GM12801 (cell line): ENCODE data around the gene MXRA7.

Experiments used
- TF ChIP-seq, protein P1 (sequence below): IDR thresholded peaks from one replicate; pipeline ENCODE4 v1.5.1; 2011; ENCODE audit warnings: control low read depth; ENCODE audit not compliant: insufficient read length; ENCODE audit errors: extremely low read depth

The MXRA7 gene

DNA sequence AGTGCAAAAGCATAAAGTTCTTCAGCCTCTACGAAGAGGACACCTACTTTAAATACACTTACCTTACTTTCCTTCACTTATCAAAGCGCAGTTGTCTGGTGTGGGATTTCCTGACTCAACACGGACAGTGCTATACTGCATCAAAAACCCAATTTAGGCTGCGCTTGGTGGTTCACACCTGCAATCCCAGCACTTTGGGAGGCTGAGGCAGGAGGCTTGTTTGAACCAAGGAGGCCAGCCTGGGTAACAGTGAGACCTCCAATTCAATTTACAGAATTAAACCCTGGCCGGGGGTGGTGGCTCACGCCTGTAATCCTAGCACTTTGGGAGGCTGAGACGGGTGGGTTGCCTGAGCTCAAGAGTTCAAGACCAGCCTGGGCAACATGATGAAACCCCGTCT, 11.5 kb upstream of the MXRA7 start:
- TF ChIP-seq, protein P1, sequence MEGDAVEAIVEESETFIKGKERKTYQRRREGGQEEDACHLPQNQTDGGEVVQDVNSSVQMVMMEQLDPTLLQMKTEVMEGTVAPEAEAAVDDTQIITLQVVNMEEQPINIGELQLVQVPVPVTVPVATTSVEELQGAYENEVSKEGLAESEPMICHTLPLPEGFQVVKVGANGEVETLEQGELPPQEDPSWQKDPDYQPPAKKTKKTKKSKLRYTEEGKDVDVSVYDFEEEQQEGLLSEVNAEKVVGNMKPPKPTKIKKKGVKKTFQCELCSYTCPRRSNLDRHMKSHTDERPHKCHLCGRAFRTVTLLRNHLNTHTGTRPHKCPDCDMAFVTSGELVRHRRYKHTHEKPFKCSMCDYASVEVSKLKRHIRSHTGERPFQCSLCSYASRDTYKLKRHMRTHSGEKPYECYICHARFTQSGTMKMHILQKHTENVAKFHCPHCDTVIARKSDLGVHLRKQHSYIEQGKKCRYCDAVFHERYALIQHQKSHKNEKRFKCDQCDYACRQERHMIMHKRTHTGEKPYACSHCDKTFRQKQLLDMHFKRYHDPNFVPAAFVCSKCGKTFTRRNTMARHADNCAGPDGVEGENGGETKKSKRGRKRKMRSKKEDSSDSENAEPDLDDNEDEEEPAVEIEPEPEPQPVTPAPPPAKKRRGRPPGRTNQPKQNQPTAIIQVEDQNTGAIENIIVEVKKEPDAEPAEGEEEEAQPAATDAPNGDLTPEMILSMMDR = no peak

DNA sequence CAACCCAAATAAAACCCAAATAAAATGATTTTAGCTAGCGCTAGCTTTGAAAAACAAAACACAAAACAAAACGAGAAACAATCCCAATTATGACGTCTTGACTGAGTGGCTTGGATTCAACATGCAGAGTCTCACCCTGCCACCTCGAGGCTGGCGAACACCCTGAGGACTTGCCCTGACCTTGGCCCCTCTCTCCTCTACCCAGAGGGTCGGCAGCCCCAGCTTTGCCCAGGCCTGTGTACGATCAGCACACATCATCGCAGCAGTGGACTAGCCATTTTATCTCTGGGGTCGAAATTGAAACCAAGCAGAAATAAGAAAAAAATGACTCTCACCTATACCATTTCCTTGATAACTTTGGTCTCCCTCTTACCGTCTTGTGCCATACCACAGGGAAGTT, 10.7 kb upstream of the MXRA7 start:
- TF ChIP-seq, protein P1 = no peak

DNA sequence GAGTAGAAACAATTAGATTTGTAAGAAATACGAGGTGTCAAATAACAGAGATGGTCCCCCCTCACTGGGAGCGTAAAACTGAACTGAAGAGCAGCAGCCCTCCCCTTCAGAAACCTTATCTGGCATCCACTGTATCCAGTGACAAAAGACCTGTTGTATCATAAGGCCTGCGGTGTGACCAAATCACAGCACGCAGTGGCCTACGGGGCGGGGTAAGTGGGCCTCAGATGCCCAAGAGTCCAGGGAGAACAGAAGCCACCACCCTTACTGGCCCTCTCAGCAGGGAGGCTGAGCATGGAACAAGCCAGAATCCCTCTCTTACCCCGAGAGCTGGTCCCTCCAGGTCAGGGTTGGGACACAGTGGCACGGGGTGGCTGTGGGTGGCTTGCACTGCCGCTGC, 10.2 kb upstream of the MXRA7 start:
- TF ChIP-seq, protein P1 = no peak

DNA sequence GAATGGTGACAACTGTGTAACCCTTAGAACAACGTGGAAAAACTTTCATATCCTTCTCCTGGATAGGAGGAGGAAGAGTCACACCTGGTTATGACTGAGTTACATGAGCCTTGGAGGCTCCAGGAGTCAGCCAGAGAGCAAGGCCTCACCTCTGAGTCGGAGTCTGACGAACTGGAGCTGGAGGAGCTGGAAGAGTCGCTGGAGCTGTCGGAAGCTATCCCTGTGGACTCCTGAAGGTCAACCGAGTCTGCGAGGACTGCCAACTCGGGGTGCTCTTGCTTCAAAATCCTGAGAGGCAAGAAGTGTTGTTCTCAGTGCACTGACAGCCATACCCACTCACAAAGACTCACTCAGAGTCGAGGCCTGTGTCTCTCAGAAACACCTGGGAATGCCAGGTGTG, 9.4 kb upstream of the MXRA7 start:
- TF ChIP-seq, protein P1 = no peak

DNA sequence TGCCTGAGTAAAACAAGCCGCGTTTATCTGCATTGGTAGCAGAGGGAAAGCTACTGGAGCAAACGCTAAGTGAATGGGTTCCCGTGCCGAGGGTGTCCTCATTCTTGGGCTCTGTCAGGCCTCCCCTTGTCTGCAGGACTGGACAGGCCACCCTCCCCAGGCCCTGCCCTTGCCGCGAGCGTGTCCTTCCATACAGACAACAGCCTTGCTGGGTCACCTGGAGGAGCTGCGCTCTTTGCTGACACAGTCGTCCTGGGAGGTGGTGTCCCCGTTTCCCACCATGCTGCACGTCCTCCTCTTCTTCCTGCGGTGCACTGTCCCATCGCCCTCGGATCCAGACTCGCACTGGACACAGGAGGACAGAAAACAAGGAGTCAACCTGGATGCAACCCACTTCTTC, 7.8 kb upstream of the MXRA7 start:
- TF ChIP-seq, protein P1 = no peak

DNA sequence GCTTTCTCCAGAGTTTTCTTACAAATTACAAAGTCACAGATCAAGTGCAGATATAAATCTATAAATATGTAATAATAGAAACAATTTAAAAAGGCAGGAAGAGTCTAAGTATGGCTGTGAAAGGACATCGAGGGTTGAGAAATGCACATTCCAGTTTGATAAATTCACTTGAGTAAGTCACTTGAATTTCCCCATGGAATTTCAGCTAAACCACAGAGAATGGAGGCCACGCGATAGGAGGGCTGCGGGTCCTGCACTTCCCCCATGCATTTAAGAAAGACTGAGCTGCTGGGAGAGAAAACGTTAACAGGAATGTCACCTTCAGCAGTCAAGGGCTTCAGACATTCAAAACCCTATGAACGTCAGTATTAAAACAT, 6.1 kb upstream of the MXRA7 start:
- TF ChIP-seq, protein P1 = no peak

DNA sequence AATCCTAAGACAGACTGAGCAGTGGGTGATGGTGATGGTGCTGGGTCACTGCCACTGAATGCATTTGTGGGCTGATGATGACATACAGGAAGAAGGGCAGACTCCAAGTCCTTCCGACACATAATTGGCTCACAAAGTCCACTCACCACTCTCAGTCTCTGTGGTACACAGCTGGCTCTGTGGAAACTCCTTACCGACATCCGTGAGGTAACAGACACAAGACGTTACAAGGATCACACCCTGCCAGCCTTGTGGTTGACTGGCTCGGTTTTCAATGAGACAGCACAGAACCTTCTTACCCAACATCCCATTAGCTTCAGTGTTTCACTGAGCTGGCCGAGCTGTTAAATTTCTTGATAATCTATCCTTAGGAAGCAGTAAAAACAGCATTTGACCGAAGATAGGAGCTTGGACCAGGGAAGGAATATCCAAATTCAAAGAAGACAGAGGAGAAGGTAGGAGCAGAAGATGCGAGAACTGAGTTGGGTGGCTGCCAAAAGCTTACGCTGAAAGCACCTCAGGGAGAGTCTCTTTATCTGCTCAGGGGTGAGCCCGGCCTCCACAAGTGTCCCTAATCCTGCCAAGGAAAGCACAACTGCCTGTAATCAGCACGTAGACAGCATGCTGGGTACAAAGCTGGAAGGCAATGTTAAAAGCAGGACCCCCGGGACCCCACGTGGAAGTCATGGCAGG, 5.5 kb upstream of the MXRA7 start:
- TF ChIP-seq, protein P1 = no peak
